Tibial nerve (tissue), 4 donors: ENCODE data around the gene NUAK2.

Experiments used
- CTCF ChIP-seq, 5 experiments: fragments of 200-600 bp in 3 of 5; fragments of 450-650 bp in 2 of 5; sonication (generic) in 3 of 5; IDR thresholded peaks; one replicate each; pipeline ENCODE4 v1.5.1; 2016 to 2019; ENCODE audit warnings: antibody characterized with exemption in 5 of 5, mild to moderate bottlenecking in 3 of 5, moderate library complexity in 2 of 5
- EP300 ChIP-seq, 2 donors: sonication (generic); formaldehyde crosslinking; IDR thresholded peaks; one replicate each; pipeline ENCODE4 v1.6.1; 2017; ENCODE audit warnings: antibody characterized with exemption in 2 of 2, mild to moderate bottlenecking in 1 of 2
- POLR2A ChIP-seq, 2 donors: fragments of 450-650 bp; IDR thresholded peaks; one replicate each; pipeline ENCODE4 v1.6.1; 2017; ENCODE audit warnings: antibody characterized with exemption in 2 of 2, mild to moderate bottlenecking in 2 of 2, moderate library complexity in 2 of 2

- TF ChIP-seq POLR2A (IDR thresholded peaks at IDR 0.05) (no peak), CTCF (IDR thresholded peaks at IDR 0.05) (no peak), EP300 (IDR thresholded peaks at IDR 0.05) (no peak)
These were observed 28.0 kb downstream of the NUAK2 start for GRCh38 chr1:205293350-205294074.
